ENCODE measurements around the gene KIAA0232.
"Not testable (repeated sequence)": the region's sequence is repeated elsewhere in the genome, so short reads cannot be mapped to it uniquely, and the experiment has no call there.

KIAA0232 gene

GRCh38 chr4:6813725-6814124, 31.2 kb downstream of the KIAA0232 start:
- DNase-seq = no peak

DNA sequence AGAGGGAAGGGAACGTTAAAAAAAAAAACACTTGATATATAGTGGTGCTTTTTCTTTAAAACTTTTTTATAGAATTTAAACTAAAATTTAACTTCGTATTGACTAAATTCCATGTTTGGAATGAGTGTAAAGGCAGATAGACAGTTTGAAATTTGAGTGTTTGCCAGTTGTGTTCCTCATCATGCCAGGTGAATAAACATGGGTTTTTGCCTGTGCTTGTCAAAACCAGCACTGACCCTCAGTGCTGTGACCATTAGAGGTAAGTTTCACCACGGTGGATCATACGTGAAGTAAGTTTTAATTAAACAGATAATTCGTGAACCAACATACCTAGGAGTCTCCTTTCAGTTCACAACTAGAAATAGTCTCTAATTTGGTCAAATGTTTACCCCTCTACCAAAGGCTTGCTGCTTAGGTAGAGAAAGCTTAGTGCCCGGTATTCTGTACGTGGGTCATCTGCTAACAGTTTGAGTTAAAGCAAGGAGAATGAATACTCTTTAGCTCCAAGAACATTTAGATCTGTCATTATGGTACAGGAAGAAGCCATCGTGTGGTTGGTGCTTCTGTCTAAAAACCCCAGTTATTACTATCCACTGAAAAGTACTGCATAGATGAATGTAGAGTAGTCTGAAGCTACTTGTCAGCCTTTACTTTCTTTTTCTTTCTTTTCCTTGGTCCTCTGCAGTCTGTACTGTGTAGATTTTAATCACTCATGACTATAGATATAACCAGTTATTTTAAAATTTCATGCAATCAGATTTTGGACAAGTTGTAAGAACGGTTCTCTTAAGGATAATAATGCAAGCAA, 32.7 kb downstream of the KIAA0232 start:
- DNase-seq = no peak

DNA sequence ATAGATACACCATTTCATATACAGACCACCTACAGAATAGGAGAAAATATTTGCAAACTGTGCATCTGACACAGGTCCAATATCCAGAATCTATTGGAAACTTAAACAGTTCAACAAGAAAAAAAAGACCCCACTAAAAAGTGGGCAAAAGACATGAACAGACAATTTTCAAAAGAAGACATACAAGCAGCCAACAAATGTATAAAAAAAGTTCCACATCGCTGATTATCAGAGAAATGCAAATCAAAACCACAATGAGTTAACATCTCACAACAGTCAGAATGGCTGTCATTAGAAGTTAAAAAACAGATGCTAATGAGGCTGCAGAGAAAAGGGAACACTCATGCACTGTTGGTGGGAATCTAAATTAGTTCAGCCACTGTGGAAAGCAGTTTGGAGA, 36.8 kb downstream of the KIAA0232 start:
- no peak for DNase-seq

GRCh38 chr4:6820695-6821094, 38.2 kb downstream of the KIAA0232 start:
- no peak for DNase-seq

GRCh38 chr4:6824071-6824470, 41.5 kb downstream of the KIAA0232 start:
- DNase-seq = no peak

DNA sequence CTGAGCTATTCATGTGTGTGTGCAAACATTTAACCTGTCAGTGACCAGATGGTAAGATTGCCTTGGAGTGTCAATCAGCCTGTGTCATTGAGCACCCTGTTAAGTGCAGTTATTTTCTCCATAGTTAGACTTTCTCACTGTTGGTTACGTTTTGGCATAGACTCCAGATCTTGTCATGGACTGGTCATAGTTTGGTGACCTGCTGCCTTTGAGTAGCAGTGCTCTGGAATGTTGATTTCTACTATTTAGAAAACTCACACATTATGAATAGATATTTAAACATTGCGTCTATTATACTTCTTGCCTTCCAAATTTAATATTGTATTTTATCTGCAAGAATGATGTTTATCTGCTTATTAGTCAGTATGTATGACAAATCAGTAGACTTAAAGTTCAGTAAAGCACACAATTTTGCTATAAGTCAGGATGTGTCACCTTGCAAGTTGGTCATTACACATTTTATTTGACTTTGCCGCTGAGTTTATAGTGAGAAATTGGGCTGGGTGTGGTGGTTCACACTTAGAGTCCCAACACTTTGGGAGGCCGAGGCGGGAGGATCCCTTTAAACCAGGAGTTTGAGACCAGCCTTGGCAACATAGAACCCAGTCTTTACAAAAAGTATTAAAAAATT, 42.4 kb downstream of the KIAA0232 start:
- no peak for DNase-seq

GRCh38 chr4:6825403-6825802, 42.9 kb downstream of the KIAA0232 start:
- DNase-seq = no peak

DNA sequence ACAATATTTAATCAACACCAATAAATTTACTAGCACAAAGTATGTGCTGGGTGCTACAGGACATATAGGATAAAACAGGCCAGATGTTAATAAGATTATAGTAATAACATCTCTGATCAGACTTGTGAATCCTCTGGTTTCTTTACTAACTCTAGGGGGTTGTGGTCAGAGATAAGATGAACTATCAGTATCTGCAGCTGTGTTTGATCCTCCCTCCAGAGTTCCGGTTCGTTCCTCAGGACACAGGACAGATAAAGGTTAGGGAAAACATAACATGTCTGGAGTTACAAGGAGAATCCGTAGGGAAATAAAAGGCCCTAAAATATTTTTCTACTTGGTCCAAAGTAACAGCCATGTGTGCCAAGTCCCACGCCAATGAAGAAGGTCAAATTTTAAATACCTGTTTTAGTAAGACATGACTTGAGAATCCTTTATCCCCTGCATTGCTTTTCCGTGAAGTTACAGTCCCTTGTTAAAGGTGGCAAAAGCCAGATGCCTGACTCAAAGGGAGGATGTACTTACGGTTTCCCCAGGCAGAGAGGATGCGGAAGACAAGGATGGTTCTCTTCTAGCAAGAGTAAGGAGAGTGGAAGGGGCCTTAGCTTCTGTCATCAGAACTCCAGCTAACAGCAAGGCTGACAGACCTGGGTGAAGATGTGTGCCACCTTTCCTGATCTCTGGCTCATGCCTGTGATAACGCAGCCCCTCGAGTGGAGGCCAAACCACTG, 44.4 kb downstream of the KIAA0232 start:
- no peak for DNase-seq

GRCh38 chr4:6829086-6829485, 46.6 kb downstream of the KIAA0232 start:
- no peak for DNase-seq

DNA sequence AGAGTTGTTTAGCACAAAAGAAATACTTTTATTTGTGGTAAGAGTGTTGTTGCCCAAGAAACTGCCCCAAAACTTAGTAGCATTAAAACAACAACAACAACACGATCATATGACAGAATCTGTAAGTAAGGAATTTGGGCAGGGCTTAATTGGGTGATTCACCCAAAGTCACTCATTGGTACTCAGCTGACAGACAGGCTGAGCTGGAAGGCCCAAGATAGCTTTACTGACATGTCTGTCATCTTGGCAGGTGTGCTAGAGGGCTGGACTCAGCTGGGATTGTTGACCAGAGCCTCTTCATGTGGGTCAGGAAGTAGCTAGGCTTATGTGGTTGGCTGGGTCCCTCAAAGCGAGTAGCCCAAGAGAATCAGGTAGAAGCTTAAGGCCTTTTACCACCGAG, 52.3 kb downstream of the KIAA0232 start:
- DNase-seq = no peak

DNA sequence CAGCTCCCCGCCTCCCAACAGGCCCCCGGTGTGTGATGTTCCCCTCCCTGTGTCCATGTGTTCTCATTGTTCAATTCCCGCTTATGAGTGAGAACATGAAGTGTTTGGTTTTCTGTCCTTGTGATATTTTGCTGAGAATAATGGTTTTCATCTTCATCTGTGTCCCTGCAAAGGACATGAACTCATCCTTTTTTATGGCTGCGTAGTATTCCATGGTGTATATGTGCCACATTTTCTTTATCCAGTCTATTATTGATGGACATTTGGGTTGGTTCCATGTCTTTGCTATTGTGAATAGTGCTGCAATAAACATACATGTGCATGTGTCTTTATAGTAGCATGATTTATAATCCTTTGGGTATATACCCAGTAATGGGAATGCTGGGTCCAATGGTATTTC, 53.1 kb downstream of the KIAA0232 start:
- not testable (repeated sequence) for DNase-seq

GRCh38 chr4:6837106-6837505, 54.6 kb downstream of the KIAA0232 start:
- DNase-seq = not testable (repeated sequence)

GRCh38 chr4:6839579-6839978, 57.1 kb downstream of the KIAA0232 start:
- DNase-seq = no peak

DNA sequence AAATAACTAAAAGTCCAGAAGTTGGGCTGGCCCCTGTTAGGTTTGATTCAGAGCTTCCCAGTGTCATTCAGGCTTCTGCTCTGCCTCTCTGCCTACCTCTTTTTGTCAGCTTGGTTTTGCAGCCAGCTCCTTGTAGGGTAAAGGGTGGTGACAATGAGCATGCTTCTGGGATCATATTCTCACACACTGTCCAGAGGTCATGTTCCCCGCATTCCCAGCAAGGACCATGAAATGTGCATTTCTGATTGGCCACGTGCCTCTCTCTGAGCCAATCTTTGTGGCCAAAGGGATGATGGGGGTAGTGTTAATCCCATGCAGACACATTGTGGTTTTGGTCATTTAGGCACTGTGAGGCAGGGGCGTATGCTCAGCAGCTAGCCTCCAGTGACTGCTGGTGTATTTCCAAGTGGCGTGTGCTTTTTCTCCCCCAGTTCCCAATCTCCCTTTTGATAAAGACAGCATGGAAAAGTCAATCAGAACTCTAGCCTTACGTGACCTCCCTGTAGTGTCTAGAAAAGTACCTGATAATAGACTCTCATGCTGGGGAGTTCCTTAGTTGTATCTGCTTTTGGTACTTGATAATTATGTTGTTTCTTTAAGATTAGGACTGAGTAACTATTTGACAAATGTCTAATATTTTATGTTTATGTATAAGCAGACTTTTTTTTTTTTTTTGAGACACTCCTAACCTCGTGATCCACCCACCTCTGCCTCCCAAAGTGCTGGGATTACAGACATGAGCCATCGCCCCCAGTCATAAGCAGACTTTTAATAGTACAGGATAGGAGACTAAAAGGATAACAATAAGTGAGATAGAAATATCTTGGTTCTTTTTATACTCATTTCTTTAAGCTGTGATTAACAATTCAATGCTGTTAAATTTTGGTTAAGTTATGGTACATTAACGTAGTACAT, 57.8 kb downstream of the KIAA0232 start:
- no peak for DNase-seq

DNA sequence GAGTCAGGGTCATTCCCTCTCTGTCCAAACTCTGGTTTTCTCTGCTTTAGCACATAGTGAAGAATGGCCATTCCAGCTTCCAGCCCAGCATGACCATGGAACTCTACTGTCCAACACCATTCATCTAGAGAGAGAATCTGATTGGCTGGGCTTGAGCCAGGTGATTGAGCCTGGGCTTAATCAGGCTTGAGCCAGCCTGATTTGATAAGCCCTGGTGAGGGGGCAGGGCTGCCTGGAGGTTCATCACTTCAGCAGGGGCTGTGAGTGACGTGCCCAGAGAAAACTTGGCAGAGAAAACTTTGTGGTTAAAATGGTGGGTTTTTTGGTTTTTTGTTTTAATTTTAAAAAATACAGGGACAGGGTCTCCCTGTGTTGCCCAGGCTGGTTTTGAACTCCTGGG, 62.5 kb downstream of the KIAA0232 start:
- no peak for DNase-seq

- no peak for DNase-seq
Measured at GRCh38 chr4:6845574-6845973, 63.0 kb downstream of the KIAA0232 start.

GRCh38 chr4:6847178-6847577, 64.7 kb downstream of the KIAA0232 start:
- DNase-seq = no peak

GRCh38 chr4:6848717-6849305, 66.3 kb downstream of the KIAA0232 start:
- no peak for DNase-seq

- DNase-seq = no peak
Measured at GRCh38 chr4:6849691-6850090, 67.2 kb downstream of the KIAA0232 start.

DNA sequence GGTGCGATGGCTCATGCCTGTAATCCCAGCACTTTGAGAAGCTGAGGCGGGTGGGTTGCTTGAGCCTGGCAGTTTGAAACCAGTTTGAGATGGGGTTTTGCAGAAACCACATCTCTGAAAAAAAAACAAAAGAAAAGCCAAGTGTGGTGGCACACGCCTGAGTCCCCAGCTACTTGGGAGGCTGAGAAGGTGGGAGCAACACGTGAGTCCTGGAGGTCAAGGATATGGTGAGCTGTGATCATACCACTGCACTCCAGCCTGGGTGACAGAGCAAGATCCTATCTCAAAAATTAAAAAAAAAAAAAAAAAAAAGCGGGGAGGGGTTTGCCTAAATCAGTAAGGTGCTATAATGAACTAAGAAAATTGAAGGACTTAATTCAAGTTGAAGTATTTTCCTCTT, 68.9 kb downstream of the KIAA0232 start:
- DNase-seq = no peak

GRCh38 chr4:6851962-6852361, 69.4 kb downstream of the KIAA0232 start:
- no peak for DNase-seq

- no peak for DNase-seq
Measured at GRCh38 chr4:6852582-6852981, 70.1 kb downstream of the KIAA0232 start.
